H1 (cell line): ENCODE results near the gene LIMK1. TPM values are rescaled to one million over a fixed set of nuclear protein-coding genes. Genes with fewer than 3 reads are reported as not detected.

Experiments used
- BACH1 ChIP-seq: IDR thresholded peaks from 2 replicates; pipeline ENCODE4 v1.6.1; 2012; ENCODE audit warnings: low read length, improper control_type of control experiment
- BCL11A ChIP-seq, 2 experiments: IDR thresholded peaks; one replicate each; pipeline ENCODE4 v1.6.1; 2011; ENCODE audit warnings: low read depth in 2 of 2, low read length in 2 of 2, mild to moderate bottlenecking in 2 of 2
- CHD2 ChIP-seq: IDR thresholded peaks from 2 replicates; pipeline ENCODE4 v1.6.1; 2012; ENCODE audit warnings: low read length, improper control_type of control experiment
- EZH2 ChIP-seq: fragments of 200-600 bp; sonication (generic); IDR thresholded peaks from 2 replicates; pipeline ENCODE4 v1.7.1; 2012; ENCODE audit warnings: low read depth, mild to moderate bottlenecking, moderate library complexity, low read length, inconsistent platforms; ENCODE audit not compliant: severe bottlenecking
- PHF8 ChIP-seq: fragments of 200-600 bp; sonication (generic); conservative IDR thresholded peaks from 2 replicates; pipeline ENCODE4 v1.7.1; 2012; ENCODE audit warnings: low read depth, mild to moderate bottlenecking, inconsistent platforms, low read length, moderate library complexity
- RNF2 ChIP-seq: fragments of 200-900, 300-1000 bp; sonication (generic); IDR thresholded peaks from 2 replicates; pipeline ENCODE4 v1.7.1; 2016; ENCODE audit warnings: borderline replicate concordance, low read depth, mild to moderate bottlenecking, antibody characterized with exemption, low read length; ENCODE audit not compliant: poor library complexity, severe bottlenecking; ENCODE audit errors: missing control alignments
- TCF12 ChIP-seq: IDR thresholded peaks from 2 replicates; pipeline ENCODE4 v1.6.1; 2011; ENCODE audit warnings: low read depth, mild to moderate bottlenecking, low read length
- polyA plus RNA-seq, 7 experiments: library from polyadenylated mRNA; depleted of rRNA in 3 of 7; stranded (reverse) in 5 of 7; unstranded in 2 of 7; fragments of >200 nt in 5 of 7; fragments of 200-250 nt in 2 of 7; gene quantifications; 1 replicate in 5 of 7; 2 replicates in 1 of 7; 4 replicates in 1 of 7; pipeline versions ENCODE4 v1.2.1 to v1.2.3, GENCODE V29; 2011 to 2013; ENCODE audit warnings: missing spikeins in 2 of 7, mixed read lengths in 2 of 7
- total RNA-seq: library from RNA; stranded (reverse); fragmentation: NEBNext Ultra II Directional; extraction: Animal tissue kit (Norgen Biotek cat#: 25700); gene quantifications from 2 replicates; pipeline ENCODE4 v1.2.1, GENCODE V29; 2021
- TF ChIP-seq, protein P1 (sequence below): fragments of 300-600 bp; sonication (generic); IDR thresholded peaks from 2 replicates; pipeline ENCODE4 v1.7.1; 2012; ENCODE audit warnings: low read length, moderate library complexity, mild to moderate bottlenecking, inconsistent platforms; ENCODE audit not compliant: insufficient replicate concordance
- TF ChIP-seq, protein P2 (sequence below), 3 experiments: IDR thresholded peaks; 1 replicate in 2 of 3; 2 replicates in 1 of 3; pipeline versions ENCODE4 v1.5.1 to v1.6.1; 2011; ENCODE audit warnings: low read length in 3 of 3, mild to moderate bottlenecking in 3 of 3, inconsistent platforms in 2 of 3, low read depth in 1 of 3, moderate library complexity in 1 of 3; ENCODE audit not compliant: insufficient read depth in 1 of 3; ENCODE audit errors: control extremely low read depth in 1 of 3

LIMK1 gene
- total and polyA plus RNA-seq, 2 of the 8 experiments (the other 6 are each of a cell fraction or from before 2014, with no cell fraction given), result 93.5 to 108 TPM

DNA sequence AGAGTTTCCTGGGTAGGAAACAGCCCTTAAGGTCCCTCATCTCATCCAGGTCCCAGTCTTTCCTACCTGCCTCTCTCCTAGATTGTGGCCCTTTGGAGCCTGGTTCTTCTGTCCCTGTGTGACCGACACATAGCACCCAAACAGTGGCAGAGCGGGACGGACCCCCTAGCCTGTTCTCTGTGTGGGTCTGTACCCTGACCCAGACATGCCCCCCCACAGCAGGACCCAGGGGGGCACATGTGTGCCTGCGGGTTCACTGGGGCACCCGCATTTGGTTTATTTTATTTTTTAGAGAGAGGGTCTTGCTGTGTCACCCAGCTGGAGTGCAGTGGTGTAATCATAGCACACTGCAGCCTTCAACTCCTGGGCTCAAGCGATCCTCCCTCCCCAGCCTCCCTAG, 11.5 kb downstream of the LIMK1 start (continued):
- TF ChIP-seq, protein P1, sequence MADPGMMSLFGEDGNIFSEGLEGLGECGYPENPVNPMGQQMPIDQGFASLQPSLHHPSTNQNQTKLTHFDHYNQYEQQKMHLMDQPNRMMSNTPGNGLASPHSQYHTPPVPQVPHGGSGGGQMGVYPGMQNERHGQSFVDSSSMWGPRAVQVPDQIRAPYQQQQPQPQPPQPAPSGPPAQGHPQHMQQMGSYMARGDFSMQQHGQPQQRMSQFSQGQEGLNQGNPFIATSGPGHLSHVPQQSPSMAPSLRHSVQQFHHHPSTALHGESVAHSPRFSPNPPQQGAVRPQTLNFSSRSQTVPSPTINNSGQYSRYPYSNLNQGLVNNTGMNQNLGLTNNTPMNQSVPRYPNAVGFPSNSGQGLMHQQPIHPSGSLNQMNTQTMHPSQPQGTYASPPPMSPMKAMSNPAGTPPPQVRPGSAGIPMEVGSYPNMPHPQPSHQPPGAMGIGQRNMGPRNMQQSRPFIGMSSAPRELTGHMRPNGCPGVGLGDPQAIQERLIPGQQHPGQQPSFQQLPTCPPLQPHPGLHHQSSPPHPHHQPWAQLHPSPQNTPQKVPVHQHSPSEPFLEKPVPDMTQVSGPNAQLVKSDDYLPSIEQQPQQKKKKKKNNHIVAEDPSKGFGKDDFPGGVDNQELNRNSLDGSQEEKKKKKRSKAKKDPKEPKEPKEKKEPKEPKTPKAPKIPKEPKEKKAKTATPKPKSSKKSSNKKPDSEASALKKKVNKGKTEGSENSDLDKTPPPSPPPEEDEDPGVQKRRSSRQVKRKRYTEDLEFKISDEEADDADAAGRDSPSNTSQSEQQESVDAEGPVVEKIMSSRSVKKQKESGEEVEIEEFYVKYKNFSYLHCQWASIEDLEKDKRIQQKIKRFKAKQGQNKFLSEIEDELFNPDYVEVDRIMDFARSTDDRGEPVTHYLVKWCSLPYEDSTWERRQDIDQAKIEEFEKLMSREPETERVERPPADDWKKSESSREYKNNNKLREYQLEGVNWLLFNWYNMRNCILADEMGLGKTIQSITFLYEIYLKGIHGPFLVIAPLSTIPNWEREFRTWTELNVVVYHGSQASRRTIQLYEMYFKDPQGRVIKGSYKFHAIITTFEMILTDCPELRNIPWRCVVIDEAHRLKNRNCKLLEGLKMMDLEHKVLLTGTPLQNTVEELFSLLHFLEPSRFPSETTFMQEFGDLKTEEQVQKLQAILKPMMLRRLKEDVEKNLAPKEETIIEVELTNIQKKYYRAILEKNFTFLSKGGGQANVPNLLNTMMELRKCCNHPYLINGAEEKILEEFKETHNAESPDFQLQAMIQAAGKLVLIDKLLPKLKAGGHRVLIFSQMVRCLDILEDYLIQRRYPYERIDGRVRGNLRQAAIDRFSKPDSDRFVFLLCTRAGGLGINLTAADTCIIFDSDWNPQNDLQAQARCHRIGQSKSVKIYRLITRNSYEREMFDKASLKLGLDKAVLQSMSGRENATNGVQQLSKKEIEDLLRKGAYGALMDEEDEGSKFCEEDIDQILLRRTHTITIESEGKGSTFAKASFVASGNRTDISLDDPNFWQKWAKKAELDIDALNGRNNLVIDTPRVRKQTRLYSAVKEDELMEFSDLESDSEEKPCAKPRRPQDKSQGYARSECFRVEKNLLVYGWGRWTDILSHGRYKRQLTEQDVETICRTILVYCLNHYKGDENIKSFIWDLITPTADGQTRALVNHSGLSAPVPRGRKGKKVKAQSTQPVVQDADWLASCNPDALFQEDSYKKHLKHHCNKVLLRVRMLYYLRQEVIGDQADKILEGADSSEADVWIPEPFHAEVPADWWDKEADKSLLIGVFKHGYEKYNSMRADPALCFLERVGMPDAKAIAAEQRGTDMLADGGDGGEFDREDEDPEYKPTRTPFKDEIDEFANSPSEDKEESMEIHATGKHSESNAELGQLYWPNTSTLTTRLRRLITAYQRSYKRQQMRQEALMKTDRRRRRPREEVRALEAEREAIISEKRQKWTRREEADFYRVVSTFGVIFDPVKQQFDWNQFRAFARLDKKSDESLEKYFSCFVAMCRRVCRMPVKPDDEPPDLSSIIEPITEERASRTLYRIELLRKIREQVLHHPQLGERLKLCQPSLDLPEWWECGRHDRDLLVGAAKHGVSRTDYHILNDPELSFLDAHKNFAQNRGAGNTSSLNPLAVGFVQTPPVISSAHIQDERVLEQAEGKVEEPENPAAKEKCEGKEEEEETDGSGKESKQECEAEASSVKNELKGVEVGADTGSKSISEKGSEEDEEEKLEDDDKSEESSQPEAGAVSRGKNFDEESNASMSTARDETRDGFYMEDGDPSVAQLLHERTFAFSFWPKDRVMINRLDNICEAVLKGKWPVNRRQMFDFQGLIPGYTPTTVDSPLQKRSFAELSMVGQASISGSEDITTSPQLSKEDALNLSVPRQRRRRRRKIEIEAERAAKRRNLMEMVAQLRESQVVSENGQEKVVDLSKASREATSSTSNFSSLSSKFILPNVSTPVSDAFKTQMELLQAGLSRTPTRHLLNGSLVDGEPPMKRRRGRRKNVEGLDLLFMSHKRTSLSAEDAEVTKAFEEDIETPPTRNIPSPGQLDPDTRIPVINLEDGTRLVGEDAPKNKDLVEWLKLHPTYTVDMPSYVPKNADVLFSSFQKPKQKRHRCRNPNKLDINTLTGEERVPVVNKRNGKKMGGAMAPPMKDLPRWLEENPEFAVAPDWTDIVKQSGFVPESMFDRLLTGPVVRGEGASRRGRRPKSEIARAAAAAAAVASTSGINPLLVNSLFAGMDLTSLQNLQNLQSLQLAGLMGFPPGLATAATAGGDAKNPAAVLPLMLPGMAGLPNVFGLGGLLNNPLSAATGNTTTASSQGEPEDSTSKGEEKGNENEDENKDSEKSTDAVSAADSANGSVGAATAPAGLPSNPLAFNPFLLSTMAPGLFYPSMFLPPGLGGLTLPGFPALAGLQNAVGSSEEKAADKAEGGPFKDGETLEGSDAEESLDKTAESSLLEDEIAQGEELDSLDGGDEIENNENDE, result no peak
- no peak for TF ChIP-seq EZH2
- TF ChIP-seq RNF2, result no peak
- TF ChIP-seq, protein P2, sequence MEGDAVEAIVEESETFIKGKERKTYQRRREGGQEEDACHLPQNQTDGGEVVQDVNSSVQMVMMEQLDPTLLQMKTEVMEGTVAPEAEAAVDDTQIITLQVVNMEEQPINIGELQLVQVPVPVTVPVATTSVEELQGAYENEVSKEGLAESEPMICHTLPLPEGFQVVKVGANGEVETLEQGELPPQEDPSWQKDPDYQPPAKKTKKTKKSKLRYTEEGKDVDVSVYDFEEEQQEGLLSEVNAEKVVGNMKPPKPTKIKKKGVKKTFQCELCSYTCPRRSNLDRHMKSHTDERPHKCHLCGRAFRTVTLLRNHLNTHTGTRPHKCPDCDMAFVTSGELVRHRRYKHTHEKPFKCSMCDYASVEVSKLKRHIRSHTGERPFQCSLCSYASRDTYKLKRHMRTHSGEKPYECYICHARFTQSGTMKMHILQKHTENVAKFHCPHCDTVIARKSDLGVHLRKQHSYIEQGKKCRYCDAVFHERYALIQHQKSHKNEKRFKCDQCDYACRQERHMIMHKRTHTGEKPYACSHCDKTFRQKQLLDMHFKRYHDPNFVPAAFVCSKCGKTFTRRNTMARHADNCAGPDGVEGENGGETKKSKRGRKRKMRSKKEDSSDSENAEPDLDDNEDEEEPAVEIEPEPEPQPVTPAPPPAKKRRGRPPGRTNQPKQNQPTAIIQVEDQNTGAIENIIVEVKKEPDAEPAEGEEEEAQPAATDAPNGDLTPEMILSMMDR (IDR thresholded peaks at IDR 0.05; ENCODE audit: control extremely low read depth in 1 of 3, insufficient read depth in 1 of 3, low read depth in 1 of 3, low read length in 3 of 3), result no peak; a peak in 1 of 4 replicates
- no peak for TF ChIP-seq CHD2
- TF ChIP-seq BCL11A (IDR thresholded peaks at IDR 0.05; ENCODE audit: low read depth in 2 of 2, low read length in 2 of 2), result no peak
- no peak for TF ChIP-seq BACH1
- TF ChIP-seq PHF8, result no peak
- no peak for TF ChIP-seq TCF12
